Upper lobe of left lung (tissue), 4 donors: ENCODE results near the gene CELSR1.

Experiments used
- EP300 ChIP-seq, 4 donors: sonication (generic); formaldehyde crosslinking; IDR thresholded peaks; one replicate each; pipeline ENCODE4 v1.5.1; 2017; ENCODE audit warnings: antibody characterized with exemption in 4 of 4, control low read depth in 2 of 4
- POLR2A ChIP-seq, 4 donors: fragments of 450-650 bp; IDR thresholded peaks; one replicate each; pipeline ENCODE4 v1.5.1; 2016 to 2017; ENCODE audit warnings: antibody characterized with exemption in 4 of 4, mild to moderate bottlenecking in 2 of 4
- TF ChIP-seq, protein P1 (sequence below), 6 experiments: fragments of 450-650 bp in 4 of 6; fragments of 200-600 bp in 2 of 6; sonication (generic) in 2 of 6; IDR thresholded peaks; one replicate each; pipeline ENCODE4 v1.5.1; 2016 to 2019; ENCODE audit warnings: antibody characterized with exemption in 6 of 6

DNA sequence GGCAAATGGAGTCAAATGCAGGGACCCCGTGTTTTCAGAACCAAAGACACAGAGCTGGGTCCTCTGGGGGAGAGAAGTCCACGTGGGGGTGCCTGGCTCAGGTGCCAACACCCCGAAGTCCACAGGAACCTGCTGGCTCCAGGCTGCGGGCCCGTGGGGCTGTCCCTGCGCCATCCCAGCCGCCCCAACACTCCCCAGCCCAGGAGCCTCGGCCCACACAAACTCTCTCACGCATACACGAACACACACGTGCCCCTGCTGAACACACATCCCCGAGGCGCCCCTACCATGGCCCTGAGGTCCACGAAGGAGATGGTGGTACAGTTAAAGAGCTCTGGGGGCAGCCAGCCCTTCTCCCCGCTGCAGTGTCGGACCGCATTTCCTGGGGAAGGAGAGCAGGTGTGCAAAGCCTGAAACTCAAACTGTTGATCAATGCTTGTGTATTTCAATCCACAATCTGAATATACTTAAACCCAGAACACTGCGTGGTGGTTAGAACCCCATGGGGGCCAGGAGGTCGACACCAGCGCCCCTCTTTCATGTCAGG lies 147.2 kb downstream of the CELSR1 start:
- TF ChIP-seq, protein P1, sequence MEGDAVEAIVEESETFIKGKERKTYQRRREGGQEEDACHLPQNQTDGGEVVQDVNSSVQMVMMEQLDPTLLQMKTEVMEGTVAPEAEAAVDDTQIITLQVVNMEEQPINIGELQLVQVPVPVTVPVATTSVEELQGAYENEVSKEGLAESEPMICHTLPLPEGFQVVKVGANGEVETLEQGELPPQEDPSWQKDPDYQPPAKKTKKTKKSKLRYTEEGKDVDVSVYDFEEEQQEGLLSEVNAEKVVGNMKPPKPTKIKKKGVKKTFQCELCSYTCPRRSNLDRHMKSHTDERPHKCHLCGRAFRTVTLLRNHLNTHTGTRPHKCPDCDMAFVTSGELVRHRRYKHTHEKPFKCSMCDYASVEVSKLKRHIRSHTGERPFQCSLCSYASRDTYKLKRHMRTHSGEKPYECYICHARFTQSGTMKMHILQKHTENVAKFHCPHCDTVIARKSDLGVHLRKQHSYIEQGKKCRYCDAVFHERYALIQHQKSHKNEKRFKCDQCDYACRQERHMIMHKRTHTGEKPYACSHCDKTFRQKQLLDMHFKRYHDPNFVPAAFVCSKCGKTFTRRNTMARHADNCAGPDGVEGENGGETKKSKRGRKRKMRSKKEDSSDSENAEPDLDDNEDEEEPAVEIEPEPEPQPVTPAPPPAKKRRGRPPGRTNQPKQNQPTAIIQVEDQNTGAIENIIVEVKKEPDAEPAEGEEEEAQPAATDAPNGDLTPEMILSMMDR (IDR thresholded peaks at IDR 0.05), result no peak
- TF ChIP-seq POLR2A (IDR thresholded peaks at IDR 0.05) (no peak), EP300 (IDR thresholded peaks at IDR 0.05) (no peak)
